Heart left ventricle (tissue), 13 donors: ENCODE data around the gene RSU1.

ENCODE experiments used
- CTCF ChIP-seq, 12 donors: fragments of 200-600 bp; sonication (generic) in 4 of 12; IDR thresholded peaks; one replicate each; pipeline versions ENCODE4 v1.5.0 to v1.8.0; 2018 to 2022; ENCODE audit warnings: antibody characterized with exemption in 12 of 12, mild to moderate bottlenecking in 5 of 12
- POLR2A ChIP-seq, 2 donors: fragments of 450-650 bp; IDR thresholded peaks; one replicate each; pipeline ENCODE4 v1.6.1; 2017; ENCODE audit warnings: antibody characterized with exemption in 2 of 2, mild to moderate bottlenecking in 2 of 2, moderate library complexity in 2 of 2
- donor health status: ischemic (EF 13 %, LVEDD 7.1; RV severe dilation, severe dysfunction).
- donor health status: DM: no; HTN: yes; CAD: no.
- donor health status: DM: no; HTN: no; CAD: no.
- donor health status: ischemic (EF 25% LVEDD 6.9; RV normal size, moderate dysfunction).
- donor health status: ischemic (EF 25% LVEDD 5.7; RV mildly dilated, moderate dysfunction).
- donor health status: ischemic (EF 35%, LVEDD 5.7; RV mildly dilated, moderate dysfunction).
- donor health status: nonischemic (EF 11% LVEDD 7.7; RV severe dilation, severe dysfunction).
- donor health status: DM: yes; HTN: yes; CAD: no.
- donor health status: PGD.
- donor health status: ischemic (EF 29% LVEDD 5.4; RV normal size, mild dysfunction).
- donor health status: nonischemic (EF 23%, LVEDD 6.1; RV moderate dilation, normal function).

- TF ChIP-seq CTCF (IDR thresholded peaks at IDR 0.05) (no peak), POLR2A (IDR thresholded peaks at IDR 0.05) (no peak)
Measured at GRCh38 chr10:16597656-16598055, 219.6 kb downstream of the RSU1 start.
